ENCODE results near the gene C7orf25.
A peak's percentile ranks its signal among the peaks of the same experiment; 100 is the strongest.

C7orf25 gene

GRCh38 chr7:42876182-42877068, 35.4 kb downstream of the C7orf25 start:
- peak; percentile 85 for FAIRE-seq

GRCh38 chr7:42869131-42870020, 42.5 kb downstream of the C7orf25 start:
- FAIRE-seq: peak; percentile 26

GRCh38 chr7:42868480-42868879, 43.4 kb downstream of the C7orf25 start:
- FAIRE-seq: no peak
